GM21723 (cell line): ENCODE data around the gene ZNF428.
"Not testable (repeated sequence)": the region's sequence is repeated elsewhere in the genome, so short reads cannot be mapped to it uniquely, and the experiment has no call there.

ENCODE experiments used
- ATAC-seq: cut with Tn5 transposase; IDR thresholded peaks from one replicate; pipeline ENCODE4 v1.9.1; 2021; ENCODE audit warnings: mild to moderate bottlenecking, moderate library complexity; ENCODE audit not compliant: unreplicated experiment

Gene ZNF428

DNA sequence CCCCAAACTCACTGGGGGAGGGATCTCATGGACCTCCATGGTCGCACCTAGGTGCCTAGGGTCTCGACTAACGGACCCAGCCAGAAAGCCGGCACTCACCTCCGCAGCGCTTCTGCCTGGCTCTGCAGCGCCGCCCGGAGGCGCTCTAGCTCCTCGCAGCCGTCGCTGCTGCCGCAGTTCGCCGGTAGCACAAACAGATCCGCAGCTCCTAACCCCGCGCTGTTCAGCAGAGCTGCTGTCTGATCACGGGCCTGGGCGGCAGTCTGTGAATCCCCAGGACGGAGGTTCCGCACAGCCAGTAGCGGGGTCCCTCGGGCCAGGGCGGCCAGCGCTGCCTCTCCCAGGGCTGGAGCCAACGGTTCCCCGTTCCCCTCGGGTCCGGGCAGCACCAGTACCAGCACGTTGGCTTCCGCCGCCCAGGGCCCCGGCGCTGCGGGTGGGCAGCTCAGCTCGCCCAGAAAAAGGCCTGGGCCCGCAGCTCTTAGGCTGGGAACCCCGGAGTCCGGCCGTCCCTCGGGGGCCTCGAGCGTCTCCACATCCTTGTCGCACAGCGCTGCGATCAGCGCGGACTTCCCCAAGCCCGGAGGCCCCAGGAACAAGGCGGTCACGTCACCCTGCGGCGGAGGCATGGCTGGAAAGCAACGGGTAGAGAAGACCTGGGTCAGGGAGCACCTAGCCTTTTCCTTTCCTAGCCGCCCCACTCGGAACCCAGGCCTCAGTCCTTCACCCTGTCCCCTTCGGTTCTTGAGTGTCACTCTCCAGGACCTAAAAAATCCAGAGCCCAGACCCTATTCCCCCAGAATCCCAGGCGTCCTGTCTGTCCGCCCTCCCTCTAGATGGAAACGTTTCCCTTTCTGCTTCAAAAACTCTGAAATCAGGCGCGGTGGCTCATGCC, 24.5 kb downstream of the ZNF428 start:
- ATAC-seq: no peak

DNA sequence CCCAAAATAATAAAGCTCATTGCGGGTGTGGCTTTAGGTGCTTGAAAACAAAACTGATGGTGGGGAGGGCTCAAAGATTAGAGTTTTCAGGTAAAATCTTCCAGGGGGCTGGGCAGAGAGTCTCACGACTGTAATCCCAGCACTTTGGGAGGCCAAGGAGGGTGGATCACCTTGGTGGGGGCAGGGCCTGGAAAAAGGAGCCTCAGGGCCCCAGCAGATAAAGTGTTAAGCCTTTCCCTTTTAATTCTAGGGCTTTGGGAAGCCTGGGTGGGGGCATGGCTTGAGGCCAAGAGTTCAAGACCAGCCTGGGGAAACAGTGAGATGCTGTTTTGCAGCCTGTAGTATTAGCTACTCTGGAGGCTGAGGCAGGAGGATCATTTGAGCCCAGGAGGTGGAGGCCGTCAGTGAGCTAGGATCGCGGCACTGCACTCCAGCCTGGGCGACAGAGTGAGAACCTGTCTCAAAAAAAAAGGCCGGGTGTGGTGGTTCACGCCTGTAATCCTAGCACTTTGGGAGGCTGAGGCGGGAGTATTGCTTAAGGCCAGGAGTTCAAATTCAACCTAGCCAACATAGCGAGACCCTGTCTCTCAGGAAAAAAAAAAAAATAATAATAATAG, 25.2 kb downstream of the ZNF428 start:
- no peak for ATAC-seq

- no peak for ATAC-seq
Measured at GRCh38 chr19:43592800-43593350, 26.6 kb downstream of the ZNF428 start.

DNA sequence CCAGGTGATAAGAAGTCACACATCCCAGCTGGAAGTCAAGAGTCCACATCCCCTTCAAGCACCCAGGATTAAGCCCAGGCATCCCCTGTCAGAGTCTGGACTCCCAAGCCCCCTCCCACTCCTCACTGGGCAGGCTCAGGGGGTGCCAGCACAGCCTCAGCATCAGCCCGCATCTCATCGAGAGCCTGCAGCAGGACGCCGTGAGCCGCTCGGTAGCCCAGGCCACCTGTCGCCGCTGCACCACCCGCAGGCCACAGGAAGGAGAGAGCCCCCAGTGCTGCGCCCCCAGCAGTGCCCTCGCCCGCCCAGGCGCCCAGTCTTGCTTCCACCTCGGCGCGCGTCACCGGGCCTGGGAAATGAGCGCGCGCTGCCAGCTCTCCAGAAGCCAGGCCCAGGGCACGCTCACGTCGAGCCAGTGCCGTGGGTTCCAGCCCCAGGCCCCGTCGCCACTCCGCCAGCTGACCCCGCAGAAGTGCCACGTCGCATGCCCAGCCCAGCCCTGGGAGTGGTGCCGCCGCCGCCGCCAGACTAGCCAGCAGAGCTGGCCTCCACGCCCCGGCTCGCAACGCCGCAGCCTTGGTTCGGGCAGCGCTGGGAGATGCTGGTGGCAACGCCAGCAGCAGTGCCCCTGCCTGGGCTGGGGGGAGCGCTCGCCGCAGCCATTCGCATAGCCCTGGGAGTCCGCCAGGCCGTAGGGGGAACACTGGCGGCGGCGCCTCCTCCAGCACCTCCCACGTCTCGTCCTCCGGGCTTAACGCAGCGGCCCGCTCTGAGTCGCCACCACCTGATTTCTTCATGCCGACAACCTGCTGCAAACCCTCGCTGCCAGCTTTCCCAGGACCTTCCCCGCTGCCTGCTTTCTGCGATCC, 27.3 kb downstream of the ZNF428 start:
- ATAC-seq: no peak

GRCh38 chr19:43589678-43590077, 29.8 kb downstream of the ZNF428 start:
- no peak for ATAC-seq

DNA sequence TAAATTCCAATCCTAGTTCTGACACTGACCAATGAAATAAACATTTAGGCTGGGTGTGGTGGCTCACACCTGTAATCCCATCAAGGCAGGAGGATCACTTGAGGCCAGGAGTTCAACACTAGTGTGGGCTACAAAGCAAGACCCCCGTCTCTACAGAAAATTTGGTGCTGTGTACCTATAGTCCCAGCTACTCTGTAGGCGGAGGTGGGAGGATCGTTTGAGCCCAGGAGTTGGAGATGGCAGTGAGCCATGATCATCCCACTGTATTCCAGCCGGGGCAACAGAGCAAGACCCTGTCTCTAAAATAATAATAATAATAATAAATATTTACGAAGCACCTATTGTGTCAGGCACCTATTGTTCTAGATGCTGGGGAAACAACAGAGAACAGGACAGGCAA, 30.2 kb downstream of the ZNF428 start:
- ATAC-seq: no peak

DNA sequence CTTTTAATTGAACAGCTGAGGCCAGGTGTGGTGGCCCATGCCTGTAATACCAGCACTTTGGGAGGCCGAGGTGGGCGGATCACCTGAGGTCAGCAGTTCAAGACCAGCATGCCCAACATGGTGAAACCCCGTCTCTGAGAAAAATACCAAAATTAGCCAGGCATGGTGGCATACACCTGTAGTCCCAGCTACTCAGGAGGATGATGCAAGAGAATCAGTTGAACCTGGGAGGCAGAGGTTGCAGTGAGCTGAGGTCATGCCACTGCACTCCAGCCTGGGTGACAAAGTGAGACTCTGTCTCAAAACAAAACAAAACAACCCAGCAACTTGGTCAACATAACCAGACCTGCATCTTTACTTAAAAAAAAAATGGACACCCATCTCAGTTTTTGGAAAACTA, 32.4 kb downstream of the ZNF428 start:
- not testable (repeated sequence) for ATAC-seq

DNA sequence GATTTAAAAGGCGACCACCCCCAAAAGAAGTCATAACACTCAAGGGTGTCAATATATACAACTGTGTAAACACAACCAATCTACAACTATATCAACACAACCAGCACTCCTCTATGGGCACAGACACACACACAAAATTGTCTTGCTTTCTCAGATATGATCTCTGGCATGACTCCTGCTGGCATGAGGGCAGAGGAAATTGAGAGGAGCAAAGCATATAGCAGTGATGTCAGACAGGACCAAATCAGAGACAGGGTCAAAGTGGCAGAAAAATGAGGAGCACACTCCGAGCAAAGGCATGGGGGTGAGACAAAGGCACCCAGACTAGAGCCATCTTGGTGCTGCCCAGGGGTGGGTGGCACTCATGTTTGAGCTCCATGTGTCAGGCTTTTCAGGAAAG, 33.1 kb downstream of the ZNF428 start:
- no peak for ATAC-seq

DNA sequence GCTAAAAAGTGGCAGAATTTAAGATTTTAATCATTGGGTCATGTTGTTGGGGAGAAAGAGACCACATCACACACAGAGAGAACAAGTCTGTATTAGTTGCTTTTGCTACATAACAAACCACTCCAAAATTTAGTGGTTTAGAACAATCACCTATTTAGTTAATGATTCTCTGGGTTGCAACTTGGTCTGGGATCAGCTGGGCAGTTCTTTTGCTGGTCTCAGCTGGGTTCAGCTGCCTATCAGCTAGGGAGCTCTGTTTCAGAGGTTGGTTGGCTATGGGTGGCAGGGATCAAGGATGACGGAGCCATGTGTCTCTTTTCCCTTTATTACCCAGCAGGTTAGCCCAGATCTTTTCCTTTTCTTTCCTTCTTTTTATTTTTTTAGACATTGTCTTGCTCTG, 34.9 kb downstream of the ZNF428 start:
- no peak for ATAC-seq

DNA sequence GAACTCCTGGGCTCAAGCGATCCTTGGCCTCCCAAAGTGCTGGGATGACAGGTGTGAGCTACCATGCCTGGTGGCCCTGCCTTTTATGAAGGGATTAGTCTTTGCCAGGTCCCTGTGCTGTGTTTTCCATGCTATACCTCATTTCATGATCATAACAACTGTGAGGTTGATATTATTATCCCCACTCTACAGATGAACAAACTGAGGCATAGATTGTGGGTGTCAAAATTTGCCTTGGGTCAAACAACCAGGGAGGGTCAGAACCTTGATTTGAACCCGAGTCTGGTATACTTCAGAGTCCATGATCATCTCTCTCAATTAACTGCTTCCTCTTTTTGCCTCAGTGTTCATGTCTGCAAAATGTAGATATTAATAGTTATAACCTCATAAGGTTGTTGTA, 36.9 kb downstream of the ZNF428 start:
- ATAC-seq: no peak

- no peak for ATAC-seq
Measured at GRCh38 chr19:43581467-43581866, 38.0 kb downstream of the ZNF428 start.

DNA sequence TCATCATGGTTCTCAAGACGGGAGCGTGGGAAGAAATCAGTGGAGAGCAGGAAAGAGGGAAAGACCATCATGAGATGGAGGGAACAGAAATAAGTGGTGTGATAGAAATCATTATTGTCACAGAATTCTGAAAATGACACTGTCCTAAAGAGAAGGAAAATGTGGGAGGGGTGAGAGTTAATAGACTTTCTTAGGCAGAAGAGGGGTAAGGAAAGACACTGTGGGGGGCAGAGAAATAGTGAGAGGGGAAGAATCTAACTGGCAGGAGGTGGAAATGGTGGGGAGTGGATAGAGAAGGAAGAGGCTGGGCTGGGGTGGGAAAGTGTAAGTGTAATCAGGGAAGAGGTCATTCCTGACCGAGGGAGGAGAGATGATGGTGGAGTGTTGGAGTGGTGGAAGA, 40.6 kb downstream of the ZNF428 start:
- no peak for ATAC-seq

DNA sequence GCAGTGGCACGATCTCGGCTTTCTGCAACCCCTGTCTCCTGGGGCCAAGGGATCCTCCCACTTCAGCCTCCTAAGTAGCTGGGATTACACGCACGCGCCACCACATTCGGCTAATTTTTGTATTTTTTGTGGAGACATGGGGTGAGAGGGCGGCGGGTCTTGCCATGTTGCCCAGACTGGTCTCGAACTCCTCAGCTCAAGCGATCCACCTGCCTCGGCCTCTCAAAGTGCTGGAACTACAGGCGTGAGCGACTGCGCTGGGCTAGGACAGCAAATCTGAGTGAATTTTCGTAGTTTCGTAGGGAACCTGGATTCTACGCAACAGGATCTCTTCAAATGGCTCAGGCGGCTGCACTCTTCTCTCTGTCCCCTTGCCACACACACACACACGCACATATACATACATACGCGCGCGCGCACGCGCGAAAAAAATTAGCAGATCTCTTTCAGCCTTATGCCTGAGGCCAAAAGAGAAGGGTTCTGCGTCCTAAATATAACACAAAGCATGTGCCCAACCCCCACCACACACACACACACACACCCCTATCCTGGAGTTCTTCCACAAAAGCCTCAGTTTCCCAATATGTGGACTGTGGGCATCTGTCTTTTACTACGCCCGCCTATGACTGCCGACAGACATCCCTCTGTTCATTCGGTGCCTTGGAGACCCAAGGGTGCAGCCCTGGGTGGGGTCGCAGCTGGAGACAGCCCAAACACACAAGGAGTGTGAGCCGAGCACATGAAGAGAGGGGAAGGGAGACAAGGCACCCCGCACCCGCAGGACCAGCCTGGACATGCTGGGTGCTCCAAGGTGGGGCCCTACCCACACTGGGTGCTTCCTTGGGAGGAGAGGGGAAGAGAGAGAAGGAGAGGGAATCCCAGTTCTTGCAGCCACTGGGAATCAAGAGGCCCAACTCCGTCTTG, 43.2 kb downstream of the ZNF428 start:
- no peak for ATAC-seq

GRCh38 chr19:43575156-43575950, 44.1 kb downstream of the ZNF428 start, which contains the start of the genes PINLYP and XRCC1:
TSS of gene PINLYP (plus strand) at chr19:43575801. CDS start at chr19:43577192, 1,391 bp downstream.
TSS of gene XRCC1 (minus strand) at chr19:43575527. CDS start at chr19:43575458, 69 bp downstream.
- peak; percentile 93 for ATAC-seq

GRCh38 chr19:43574424-43575155, 44.8 kb downstream of the ZNF428 start:
- ATAC-seq: no peak

- ATAC-seq: no peak
Measured at GRCh38 chr19:43572171-43572588, 47.2 kb downstream of the ZNF428 start.

DNA sequence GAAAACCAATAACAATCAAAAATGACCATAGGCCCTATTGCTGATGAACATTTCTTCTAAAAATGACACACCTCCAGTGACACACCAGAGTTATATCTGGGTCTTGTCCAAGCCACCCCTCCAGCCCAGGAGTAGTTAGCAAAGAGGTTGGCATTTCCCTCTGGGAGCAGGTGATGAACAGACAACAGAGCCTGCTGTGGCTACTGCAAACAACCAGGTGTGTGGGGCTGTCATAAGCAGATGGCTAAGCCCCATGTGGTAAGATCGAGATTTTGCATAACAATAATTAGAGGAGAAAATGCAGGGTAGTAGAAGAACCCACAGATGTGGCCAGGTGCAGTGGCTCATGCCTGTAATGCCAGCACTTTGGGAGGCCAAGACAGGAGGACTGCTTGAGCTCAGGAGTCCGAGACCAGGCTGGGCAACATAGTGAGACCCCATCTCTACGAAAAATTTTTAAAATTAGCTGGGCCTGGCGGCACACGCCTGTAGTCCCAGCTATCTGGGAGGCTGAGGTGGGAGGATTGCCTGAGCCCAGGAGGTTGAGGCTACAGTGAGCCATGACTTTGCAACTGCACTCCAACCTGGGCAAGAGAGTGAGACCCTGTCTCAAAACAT, 49.1 kb downstream of the ZNF428 start:
- no peak for ATAC-seq

DNA sequence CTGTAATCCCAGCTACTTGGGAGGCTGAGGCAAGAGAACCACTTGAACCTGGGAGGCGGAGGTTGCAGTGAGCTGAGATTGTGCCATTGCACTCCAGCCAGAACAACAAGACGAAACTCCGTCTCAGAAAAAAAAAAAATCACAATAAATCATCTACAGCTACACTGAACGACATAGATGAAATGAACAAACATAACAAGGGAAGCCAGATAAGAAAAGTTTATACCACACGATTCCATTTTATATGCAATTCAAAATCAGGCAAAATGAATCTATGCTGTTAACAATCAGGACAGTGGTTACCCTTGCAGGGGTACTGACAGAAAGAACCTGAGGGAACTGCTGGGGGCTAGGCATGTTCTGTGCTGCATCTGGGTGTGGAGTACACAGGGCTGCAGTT, 49.8 kb downstream of the ZNF428 start:
- ATAC-seq: no peak
